GM13977 (cell line): ENCODE data around the gene CENPP.

Experiments
- DNase-seq: peaks from one replicate; pipeline ENCODE4 v3.0.0; 2012; ENCODE audit warnings: low spot score
- CTCF ChIP-seq: IDR thresholded peaks from 2 replicates; pipeline ENCODE4 v1.5.1; 2012; ENCODE audit warnings: mild to moderate bottlenecking, control low read depth; ENCODE audit not compliant: insufficient read depth; ENCODE audit errors: extremely low read depth, missing control alignments
- in situ Hi-C: fragments of 300-500 bp; cut with MboI; formaldehyde crosslinking; loops from one replicate; pipeline ENCODE4 v1.12.0; 2022; ENCODE audit warnings: low sequenced_read_pairs, low pct_unique_long_range_greater_than_20kb, mixed read lengths, inconsistent platforms; ENCODE audit not compliant: unreplicated experiment

The CENPP gene

GRCh38 chr9:92424340-92424739 lies 98.6 kb downstream of the CENPP start, which contains the start of gene OMD:
TSS of gene OMD (minus strand) at chr9:92424471. CDS start at chr9:92417558, 6,913 bp downstream.
- in situ Hi-C loops: no loop called here
- no peak for DNase-seq
- no peak for TF ChIP-seq CTCF

- in situ Hi-C loops: loop anchor here (25.0 kb wide), 1 partner anchor 88 kb away; the partner anchor contains the start of genes CENPP and NOL8
- TF ChIP-seq CTCF: no peak
- DNase-seq: no peak
These were observed 99.7 kb downstream of the CENPP start for GRCh38 chr9:92425474-92425873.

- in situ Hi-C loops: loop anchor here (25.0 kb wide), 1 partner anchor 89 kb away; the partner anchor contains the start of genes CENPP and NOL8
- TF ChIP-seq CTCF: no peak
- DNase-seq: no peak
These were observed 100.9 kb downstream of the CENPP start for GRCh38 chr9:92426501-92427145.

- no peak for TF ChIP-seq CTCF
- DNase-seq: no peak
- in situ Hi-C loops: loop anchor here (25.0 kb wide), 1 partner anchor 93 kb away; the partner anchor contains the start of genes CENPP and NOL8
These were observed 104.1 kb downstream of the CENPP start for GRCh38 chr9:92429836-92430235.

GRCh38 chr9:92432350-92432749 lies 106.6 kb downstream of the CENPP start:
- no peak for DNase-seq
- TF ChIP-seq CTCF: no peak
- in situ Hi-C loops: loop anchor here (25.0 kb wide), 1 partner anchor 95 kb away; the partner anchor contains the start of genes CENPP and NOL8

- no peak for DNase-seq
- no peak for TF ChIP-seq CTCF
- in situ Hi-C loops: loop anchor here (25.0 kb wide), 1 partner anchor 96 kb away; the partner anchor contains the start of genes CENPP and NOL8
These were observed 107.3 kb downstream of the CENPP start for GRCh38 chr9:92432972-92433548.
